GM21423 (cell line): ENCODE measurements around the gene C1orf159.
"Not testable (repeated sequence)": the region's sequence is repeated elsewhere in the genome, so short reads cannot be mapped to it uniquely, and the experiment has no call there.

Source experiments
- ATAC-seq: cut with Tn5 transposase; IDR thresholded peaks from one replicate; pipeline ENCODE4 v1.9.1; 2021; ENCODE audit warnings: mild to moderate bottlenecking, moderate library complexity; ENCODE audit not compliant: unreplicated experiment

The C1orf159 gene

DNA sequence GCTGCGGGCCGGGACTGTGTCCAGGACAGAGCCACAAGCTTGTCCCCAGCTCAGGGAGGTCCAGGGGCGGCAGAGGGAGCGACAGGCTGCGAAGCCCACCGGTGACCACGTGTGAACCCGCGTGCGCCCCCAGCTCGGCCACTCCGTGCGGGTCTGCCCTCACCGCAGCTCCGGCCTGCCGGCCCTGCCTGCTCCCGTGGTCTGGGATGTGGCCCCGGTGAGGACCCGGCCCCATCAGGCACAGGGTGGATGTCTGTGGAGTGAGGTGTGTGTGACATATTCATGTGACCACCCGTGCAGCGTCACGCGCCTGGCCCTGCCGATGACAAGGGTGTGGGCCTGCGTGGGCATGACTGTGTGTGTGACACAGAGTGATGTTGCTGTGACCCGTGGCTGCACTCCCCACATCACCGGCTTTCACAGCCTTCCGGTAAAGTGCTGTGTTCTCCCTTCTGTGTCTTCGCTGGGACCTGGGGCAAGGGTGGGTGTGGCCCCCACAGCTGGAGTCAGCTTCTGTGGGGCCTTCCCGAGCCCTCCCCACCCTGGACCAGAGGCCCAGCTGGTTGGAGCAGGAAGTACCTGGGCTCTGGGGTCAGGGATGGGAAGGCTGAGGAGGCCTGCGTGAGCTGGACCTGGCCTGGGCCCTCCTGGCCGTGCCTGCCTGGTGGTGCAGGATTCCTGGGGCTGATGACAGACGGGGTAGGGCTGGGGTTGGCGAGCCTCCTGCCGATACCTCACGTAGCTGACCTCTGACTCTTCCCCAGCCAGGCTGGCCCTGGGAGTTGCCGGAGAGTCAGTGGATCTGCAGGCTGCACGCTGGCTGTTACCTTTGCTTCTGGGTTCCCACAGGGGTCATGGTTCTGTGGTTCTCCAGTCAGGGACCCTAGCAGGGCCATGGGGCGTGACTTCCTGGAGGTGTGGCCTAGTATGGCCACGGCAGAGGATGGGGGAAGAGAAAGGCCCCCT, 45.9 kb downstream of the C1orf159 start:
- ATAC-seq, result peak; percentile 7

GRCh38 chr1:1069056-1069710, 46.7 kb downstream of the C1orf159 start:
- peak; percentile 46 for ATAC-seq

DNA sequence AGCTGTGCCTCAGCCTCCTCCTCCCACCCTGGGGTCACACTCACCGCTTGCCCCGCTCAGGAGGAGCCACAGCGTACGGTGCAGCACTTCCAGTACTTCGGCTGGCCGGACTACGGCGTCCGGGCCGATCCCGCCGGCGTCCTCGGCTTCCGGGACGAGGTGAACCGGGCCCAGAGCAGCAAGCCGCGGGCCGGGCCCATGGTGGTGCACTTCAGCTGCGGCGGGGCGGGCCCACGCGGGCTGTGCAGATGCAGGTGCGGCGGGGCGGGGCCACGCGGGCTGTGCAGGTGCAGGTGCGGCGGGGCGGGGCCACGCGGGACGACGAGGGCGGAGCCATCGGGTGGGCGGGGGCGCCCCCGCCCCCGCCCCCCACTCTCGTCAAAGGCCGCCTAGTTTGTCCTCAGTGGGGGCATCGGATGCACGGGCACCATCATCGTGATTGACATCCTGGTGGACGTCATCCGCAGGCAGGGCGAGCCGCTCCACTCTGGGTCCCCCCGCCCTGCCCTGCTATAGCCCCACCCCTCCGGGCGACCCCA, 47.3 kb downstream of the C1orf159 start:
- ATAC-seq, result no peak

GRCh38 chr1:1067860-1068516, 47.9 kb downstream of the C1orf159 start:
- ATAC-seq, result no peak

GRCh38 chr1:1067284-1067859, 48.5 kb downstream of the C1orf159 start:
- no peak for ATAC-seq

- ATAC-seq, result no peak
Observed at GRCh38 chr1:1066403-1067283, 49.2 kb downstream of the C1orf159 start.

DNA sequence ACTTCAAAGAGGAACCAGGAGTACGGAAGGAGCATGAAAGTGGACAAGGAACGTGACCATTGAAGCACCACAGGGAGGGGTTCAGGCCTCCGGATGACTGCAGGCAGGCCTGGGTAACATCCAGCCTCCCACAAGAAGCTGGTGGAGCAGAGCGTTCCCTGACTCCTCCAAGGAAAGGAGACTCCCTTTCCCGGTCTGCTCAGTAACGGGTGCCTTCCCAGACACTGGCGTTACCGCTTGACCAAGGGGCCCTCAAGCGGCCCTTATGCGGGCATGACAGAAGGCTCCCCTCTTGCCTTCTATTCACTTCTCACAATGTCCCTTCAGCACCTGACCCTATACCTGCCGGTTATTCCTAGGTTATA, 50.0 kb downstream of the C1orf159 start:
- ATAC-seq, result not testable (repeated sequence)

DNA sequence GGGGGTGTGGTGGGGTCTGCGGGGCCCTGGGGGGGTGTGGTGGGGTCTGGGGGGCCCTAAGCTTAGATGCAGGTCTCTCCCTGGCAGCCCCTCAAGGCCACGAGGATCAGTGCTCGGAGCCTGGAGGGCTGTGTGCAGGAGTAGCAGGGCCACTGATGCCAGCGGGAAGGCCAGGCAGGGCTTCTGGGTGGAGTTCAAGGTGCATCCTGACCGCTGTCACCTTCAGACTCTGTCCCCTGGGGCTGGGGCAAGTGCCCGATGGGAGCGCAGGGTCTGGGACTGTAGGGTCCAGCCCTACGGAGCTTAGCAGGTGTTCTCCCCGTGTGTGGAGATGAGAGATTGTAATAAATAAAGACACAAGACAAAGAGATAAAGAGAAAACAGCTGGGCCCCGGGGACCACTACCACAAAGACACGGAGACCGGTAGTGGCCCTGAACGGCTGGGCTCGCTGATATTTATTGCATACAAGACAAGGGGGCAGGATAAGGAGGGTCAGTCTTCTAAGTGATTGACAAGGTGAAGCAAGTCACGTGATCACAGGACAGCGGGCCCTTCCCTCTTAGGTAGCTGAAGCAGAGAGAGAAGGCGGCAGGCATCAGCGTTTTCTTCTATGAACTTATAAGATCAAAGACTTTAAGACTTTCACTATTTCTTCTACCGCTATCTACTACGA, 50.5 kb downstream of the C1orf159 start:
- no peak for ATAC-seq

GRCh38 chr1:1063945-1064831, 51.7 kb downstream of the C1orf159 start:
- ATAC-seq, result peak; percentile 44

DNA sequence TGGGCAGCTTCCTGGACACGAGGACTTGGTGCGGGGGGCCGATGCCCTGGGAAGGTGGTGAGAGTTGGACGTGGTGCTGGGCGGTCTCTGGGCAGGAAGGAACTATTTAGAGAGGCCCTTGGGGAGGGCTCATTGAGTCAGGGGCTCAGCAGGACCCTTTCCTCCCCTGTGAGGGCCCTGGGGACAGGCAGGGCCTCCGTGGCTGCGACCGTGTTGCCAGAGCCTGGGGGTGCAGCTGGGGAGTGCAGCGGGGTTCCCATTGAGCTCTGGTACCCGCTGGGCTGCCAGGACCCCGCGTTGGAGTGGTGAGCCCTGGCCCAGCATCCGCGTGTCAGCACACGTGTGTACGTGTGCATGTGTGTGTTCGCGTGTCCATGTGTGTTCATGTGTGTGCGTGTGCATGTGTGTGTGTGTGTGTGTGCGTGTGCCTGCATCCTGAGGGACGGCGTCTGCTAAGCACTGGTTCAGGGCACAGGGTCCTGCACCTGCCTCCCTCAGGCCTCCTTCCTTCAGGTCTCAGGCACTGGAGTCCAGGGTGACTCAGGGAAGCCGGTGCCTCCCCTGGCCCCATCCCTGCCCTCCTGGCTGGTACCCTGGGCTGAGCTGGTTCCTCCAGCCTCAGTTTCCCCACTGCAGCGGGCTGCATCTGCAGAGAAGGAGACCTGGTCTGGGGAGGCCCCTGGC, 52.5 kb downstream of the C1orf159 start:
- no peak for ATAC-seq

- no peak for ATAC-seq
Observed at GRCh38 chr1:1062348-1063163, 53.3 kb downstream of the C1orf159 start.

DNA sequence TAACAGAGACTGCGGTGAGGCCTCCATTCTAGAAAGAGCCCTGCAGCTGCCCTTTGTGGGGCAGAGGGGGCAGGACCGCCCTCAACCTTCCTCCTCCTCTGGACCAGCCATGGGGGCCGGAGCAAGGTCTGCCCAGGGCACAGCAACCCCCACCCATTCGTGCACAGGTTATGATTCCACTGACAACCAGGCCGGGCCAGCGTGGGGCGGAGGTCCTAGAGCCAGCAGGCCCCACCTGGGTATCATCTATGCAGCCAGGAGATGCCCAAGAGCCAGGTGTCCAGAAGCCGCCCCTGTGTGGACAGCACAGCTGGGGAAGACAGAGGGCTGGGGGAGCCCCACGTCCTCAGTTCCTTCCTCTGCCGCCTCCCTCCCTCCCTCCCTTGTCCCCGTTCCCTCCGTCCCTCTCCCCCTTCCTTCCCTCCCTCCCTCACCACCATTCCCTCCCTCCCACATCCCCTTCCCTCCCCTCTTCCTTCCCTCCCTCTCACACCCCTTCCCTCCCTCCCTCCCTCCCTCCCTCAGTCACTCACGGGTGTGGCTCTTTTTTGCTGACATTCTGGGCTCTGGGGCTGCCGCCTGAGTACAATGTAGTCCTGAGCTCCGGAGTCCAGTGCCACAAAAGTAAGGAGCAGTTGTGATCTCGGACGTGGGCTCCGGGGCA, 54.1 kb downstream of the C1orf159 start:
- ATAC-seq, result no peak

DNA sequence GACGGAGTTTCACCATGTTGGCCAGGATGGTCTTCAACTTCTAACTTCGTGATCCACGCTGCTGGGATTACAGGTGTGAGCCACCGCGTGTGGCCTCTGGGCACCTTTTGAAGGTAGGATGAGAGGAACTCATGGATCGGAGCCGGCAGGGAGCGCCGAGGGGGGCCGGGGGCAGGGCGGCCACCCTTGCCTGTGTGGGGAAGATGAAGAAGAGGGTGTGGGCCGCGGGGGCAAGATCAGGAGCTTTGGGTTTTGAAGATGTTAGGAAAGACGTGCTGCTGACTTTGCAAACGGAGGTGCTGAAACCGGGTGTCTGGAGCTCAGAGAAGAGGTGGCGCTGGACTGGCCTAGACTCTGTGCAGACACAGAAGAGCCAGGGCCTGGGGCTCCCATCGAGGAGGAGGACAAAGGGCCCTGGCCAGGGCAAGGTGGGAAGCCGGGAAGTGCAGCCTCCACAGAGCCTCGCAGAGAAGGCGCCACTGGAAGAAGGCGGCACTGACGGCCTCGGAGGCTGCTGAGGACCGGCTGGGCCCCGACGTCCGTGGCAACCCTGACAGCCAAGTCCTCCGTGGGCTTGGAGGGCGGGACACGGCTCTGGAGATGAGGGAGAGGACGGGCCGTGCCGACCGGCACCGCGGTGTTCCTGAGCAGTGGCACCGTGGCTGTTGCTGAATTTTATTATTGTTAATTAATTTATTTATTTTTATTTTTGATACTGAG, 55.4 kb downstream of the C1orf159 start:
- ATAC-seq, result no peak

DNA sequence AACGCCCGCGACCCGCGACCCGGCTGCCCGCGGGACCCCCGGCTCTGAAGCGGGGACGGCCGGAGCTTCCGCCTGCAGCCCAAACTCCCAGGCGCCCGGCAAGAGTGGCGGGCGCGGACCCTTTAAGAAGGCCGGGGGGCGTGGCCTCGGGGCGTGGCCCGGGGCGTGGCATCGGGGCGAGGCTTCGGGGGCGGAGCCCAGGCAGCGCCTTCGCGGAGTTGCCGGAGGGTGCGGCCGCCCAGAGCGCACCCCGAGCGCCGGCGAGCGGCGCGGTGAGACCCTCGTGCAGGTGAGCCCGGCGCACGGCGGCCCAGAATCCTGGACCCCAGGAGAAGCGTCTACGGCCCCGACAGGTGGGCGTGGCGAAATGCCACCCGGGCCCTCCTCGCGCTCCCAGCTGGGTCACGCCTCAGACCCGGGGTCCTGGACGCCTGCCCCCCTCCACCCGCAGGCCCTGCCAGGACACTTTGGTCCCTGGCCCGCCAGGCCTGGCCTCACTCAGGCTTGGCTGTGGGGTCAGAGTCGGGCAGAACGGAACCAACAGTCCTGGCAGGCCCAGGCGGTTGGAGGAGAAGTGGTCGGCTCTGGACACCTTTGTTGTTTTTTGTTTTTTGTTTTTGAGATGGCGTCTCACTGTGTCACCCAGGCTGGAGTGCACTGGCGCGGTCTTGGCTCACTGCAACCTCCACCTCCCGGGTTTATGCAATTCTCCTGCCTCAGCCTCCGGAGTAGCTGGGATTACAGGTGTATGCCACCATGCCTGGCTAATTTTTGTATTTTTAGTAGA, 56.2 kb downstream of the C1orf159 start:
- peak; percentile 62 for ATAC-seq

- peak; percentile 33 for ATAC-seq
Observed at GRCh38 chr1:1058921-1059493, 56.9 kb downstream of the C1orf159 start.
